IMR-90 (cell line): ENCODE measurements around the gene TRAF3IP1. TPM values are rescaled to one million over a fixed set of nuclear protein-coding genes. Genes with fewer than 3 reads are reported as not detected.

Source experiments
- ATAC-seq: fragments of 200-7000 bp; cut with Tn5 transposase; 2 replicates; pipeline ENCODE4 v1.9.1; 2020; ENCODE audit warnings: low read depth, mild to moderate bottlenecking, moderate library complexity
- BruUV-seq: library from RNA; stranded (reverse); fragments of 400-500 nt; replicated peaks from 2 replicates; lab custom pipeline; 2021; lab: Mats Ljungman, UMichigan
- CTCF ChIA-PET: fragments of 300-600 bp; formaldehyde crosslinking; extraction: SDS; loops from one replicate; lab custom pipeline; 2021; ENCODE audit warnings: antibody characterized with exemption; lab: Yijun Ruan, JAX
- POLR2A ChIA-PET: fragments of 300-600 bp; sonication (Branson Sonifier 250); formaldehyde crosslinking; loops from one replicate; lab custom pipeline; 2022; ENCODE audit warnings: antibody characterized with exemption; ENCODE audit not compliant: unreplicated experiment; lab: Charles Lee
- DNase-seq: peaks from one replicate; pipeline ENCODE4 v3.0.0; 2013
- H2AFZ ChIP-seq: replicated peaks from 2 replicates; pipeline ENCODE3; 2013; ENCODE audit warnings: low read length, mild to moderate bottlenecking; ENCODE audit not compliant: poor library complexity
- H2AK5ac ChIP-seq: 2 replicates; pipeline ENCODE4 v1.6.1; 2013; ENCODE audit warnings: low read depth, low read length, inconsistent platforms
- H2AK9ac ChIP-seq: replicated peaks from 2 replicates; pipeline ENCODE3; 2013; ENCODE audit warnings: mild to moderate bottlenecking, low read depth, low read length, moderate library complexity; ENCODE audit not compliant: poor library complexity
- H2BK120ac ChIP-seq: 2 replicates; pipeline ENCODE4 v1.6.1; 2013; ENCODE audit warnings: low read depth, low read length, inconsistent platforms
- H2BK15ac ChIP-seq: 3 replicates; pipeline ENCODE4 v1.6.1; 2013; ENCODE audit warnings: low read depth, low read length, inconsistent platforms
- H2BK20ac ChIP-seq: 2 replicates; pipeline ENCODE4 v1.6.1; 2013; ENCODE audit warnings: low read depth, mild to moderate bottlenecking, inconsistent platforms, low read length, moderate library complexity
- H2BK5ac ChIP-seq: 2 replicates; pipeline ENCODE4 v1.6.1; 2013; ENCODE audit warnings: mild to moderate bottlenecking, low read depth, low read length, inconsistent platforms; ENCODE audit not compliant: poor library complexity, severe bottlenecking
- H3K14ac ChIP-seq: replicated peaks from 2 replicates; pipeline ENCODE4 v1.6.1; 2013; ENCODE audit warnings: low read depth, low read length, inconsistent platforms
- H3K18ac ChIP-seq: 2 replicates; pipeline ENCODE4 v1.6.1; 2013; ENCODE audit warnings: low read depth, low read length, control low read depth
- H3K23ac ChIP-seq: 2 replicates; pipeline ENCODE4 v1.6.1; 2013; ENCODE audit warnings: low read depth, low read length, inconsistent platforms
- H3K27ac ChIP-seq: 2 replicates; pipeline ENCODE4 v1.5.1; 2013; ENCODE audit warnings: mild to moderate bottlenecking, control low read depth, low read length; ENCODE audit not compliant: insufficient read depth
- H3K27me3 ChIP-seq: 2 replicates; pipeline ENCODE4 v1.6.1; 2013; ENCODE audit warnings: low read length; ENCODE audit not compliant: control insufficient read depth, insufficient read depth
- H3K36me3 ChIP-seq: 2 replicates; pipeline ENCODE4 v1.6.1; 2013; ENCODE audit warnings: low read length, mixed read lengths; ENCODE audit not compliant: control insufficient read depth, insufficient read depth
- H3K4ac ChIP-seq: 2 replicates; pipeline ENCODE4 v1.6.1; 2013; ENCODE audit warnings: low read depth, low read length, inconsistent platforms
- H3K4me1 ChIP-seq: 2 replicates; pipeline ENCODE4 v1.6.1; 2013; ENCODE audit warnings: low read length, mixed read lengths; ENCODE audit not compliant: control insufficient read depth, insufficient read depth
- H3K4me2 ChIP-seq: 2 replicates; pipeline ENCODE4 v1.6.1; 2013; ENCODE audit warnings: low read depth, mild to moderate bottlenecking, control low read depth, low read length, moderate library complexity
- H3K4me3 ChIP-seq: 2 replicates; pipeline ENCODE4 v1.5.1; 2013; ENCODE audit warnings: low read depth, mild to moderate bottlenecking, control low read depth, low read length, moderate library complexity; ENCODE audit not compliant: insufficient read depth
- H3K56ac ChIP-seq: 2 replicates; pipeline ENCODE4 v1.6.1; 2013; ENCODE audit warnings: low read length, inconsistent platforms; ENCODE audit not compliant: insufficient read depth; ENCODE audit errors: extremely low read depth
- H3K79me1 ChIP-seq, 2 experiments: 2 replicates each; pipeline ENCODE4 v1.6.1; 2013; ENCODE audit warnings: low read length in 2 of 2, inconsistent platforms in 1 of 2, low read depth in 1 of 2
- H3K9ac ChIP-seq: 2 replicates; pipeline ENCODE4 v1.6.1; 2013; ENCODE audit warnings: low read depth, low read length, control low read depth
- H3K9me1 ChIP-seq: 2 replicates; pipeline ENCODE4 v1.6.1; 2013; ENCODE audit warnings: low read length, inconsistent platforms; ENCODE audit not compliant: insufficient read depth
- H3K9me3 ChIP-seq: 2 replicates; pipeline ENCODE4 v1.6.1; 2013; ENCODE audit warnings: low read length; ENCODE audit not compliant: control insufficient read depth, insufficient read depth
- H4K20me1 ChIP-seq: 2 replicates; pipeline ENCODE4 v1.6.1; 2013; ENCODE audit warnings: low read length, inconsistent platforms; ENCODE audit not compliant: insufficient read depth
- H4K5ac ChIP-seq: 2 replicates; pipeline ENCODE4 v1.6.1; 2013; ENCODE audit warnings: mild to moderate bottlenecking, low read depth, low read length, control low read depth
- H4K8ac ChIP-seq, 2 experiments: 2 replicates each; pipeline ENCODE4 v1.6.1; 2013; ENCODE audit warnings: low read depth in 2 of 2, low read length in 2 of 2, control low read depth in 1 of 2, inconsistent platforms in 1 of 2
- H4K91ac ChIP-seq: 2 replicates; pipeline ENCODE4 v1.6.1; 2013; ENCODE audit warnings: low read depth, low read length, inconsistent platforms; ENCODE audit not compliant: insufficient read depth
- BHLHE40 ChIP-seq: fragments of 150-350 bp; IDR thresholded peaks from 2 replicates; pipeline ENCODE4 v1.6.1; 2016; ENCODE audit warnings: mild to moderate bottlenecking, low read depth, low read length
- CEBPB ChIP-seq: IDR thresholded peaks from 2 replicates; pipeline ENCODE4 v1.6.1; 2012; ENCODE audit warnings: low read depth, low read length, improper control_type of control experiment
- CHD1 ChIP-seq: IDR thresholded peaks from 2 replicates; pipeline ENCODE4 v1.6.1; 2012; ENCODE audit warnings: low read depth, low read length, improper control_type of control experiment
- MAFK ChIP-seq: IDR thresholded peaks from 2 replicates; pipeline ENCODE4 v1.6.1; 2012; ENCODE audit warnings: low read depth, low read length, improper control_type of control experiment
- NFE2L2 ChIP-seq: fragments of 150-350 bp; IDR thresholded peaks from 2 replicates; pipeline ENCODE4 v1.6.1; 2016; ENCODE audit warnings: low read depth, mild to moderate bottlenecking, low read length
- RAD21 ChIP-seq: IDR thresholded peaks from 2 replicates; pipeline ENCODE4 v1.6.1; 2012; ENCODE audit warnings: low read length, improper control_type of control experiment
- RFX5 ChIP-seq: IDR thresholded peaks from 2 replicates; pipeline ENCODE4 v1.8.0; 2012; ENCODE audit warnings: low read depth, mild to moderate bottlenecking, low read length, moderate library complexity
- SMC3 ChIP-seq: fragments of 150-350 bp; IDR thresholded peaks from 2 replicates; pipeline ENCODE4 v1.6.1; 2016; ENCODE audit warnings: low read depth, mild to moderate bottlenecking, antibody characterized with exemption, low read length, moderate library complexity
- WGBS, 2 experiments: methylation state at CpG; one replicate each; pipeline versions ENCODE4 v1.1.5 to v1.1.7; 2013; ENCODE audit warnings: missing lambda C conversion rate in 2 of 2; ENCODE audit not compliant: insufficient read length in 1 of 2; ENCODE audit errors: extremely low coverage in 2 of 2; 5-methylcytosine and 5-hydroxymethylcytosine counted together
- dilution Hi-C: fragments of 300-500 bp; cut with HindIII; formaldehyde crosslinking; loops from one replicate; pipeline ENCODE4 v1.14.3; 2018; ENCODE audit warnings: low sequenced_read_pairs; ENCODE audit not compliant: unreplicated experiment
- in situ Hi-C: fragments of 300-500 bp; cut with MboI; formaldehyde crosslinking; loops from 3 replicates; pipeline ENCODE4 v1.14.3; 2019; ENCODE audit warnings: low sequenced_read_pairs, inconsistent platforms, mixed read lengths
- intact Hi-C: fragments of 100-400 bp; cut with micrococcal nuclease; formaldehyde crosslinking; loops from 2 replicates; pipeline ENCODE4 v1.10.0; 2022
- polyA plus RNA-seq, 3 experiments: library from polyadenylated mRNA; depleted of rRNA; stranded (reverse); fragments of >200 nt; gene quantifications; 2 replicates each; pipeline ENCODE4 v1.2.3, GENCODE V29; 2012; ENCODE audit warnings: low replicate concordance in 1 of 3
- total RNA-seq: library from RNA; depleted of rRNA; stranded (reverse); fragments of >200 nt; gene quantifications from 2 replicates; pipeline ENCODE4 v1.2.3, GENCODE V29; 2012
- TF ChIP-seq, protein P1 (sequence below): fragments of 150-350 bp; IDR thresholded peaks from 2 replicates; pipeline ENCODE4 v1.6.1; 2017; ENCODE audit warnings: mild to moderate bottlenecking, antibody characterized with exemption, low read length, low read depth
- TF ChIP-seq, protein P2 (sequence below): conservative IDR thresholded peaks from 2 replicates; pipeline ENCODE4 v1.5.1; 2012; ENCODE audit warnings: mild to moderate bottlenecking, low read depth, low read length, improper control_type of control experiment

Gene TRAF3IP1
- total and polyA plus RNA-seq, 2 of the 4 experiments (the other 2 are of a cell fraction) = 5.9 to 8.3 TPM

DNA sequence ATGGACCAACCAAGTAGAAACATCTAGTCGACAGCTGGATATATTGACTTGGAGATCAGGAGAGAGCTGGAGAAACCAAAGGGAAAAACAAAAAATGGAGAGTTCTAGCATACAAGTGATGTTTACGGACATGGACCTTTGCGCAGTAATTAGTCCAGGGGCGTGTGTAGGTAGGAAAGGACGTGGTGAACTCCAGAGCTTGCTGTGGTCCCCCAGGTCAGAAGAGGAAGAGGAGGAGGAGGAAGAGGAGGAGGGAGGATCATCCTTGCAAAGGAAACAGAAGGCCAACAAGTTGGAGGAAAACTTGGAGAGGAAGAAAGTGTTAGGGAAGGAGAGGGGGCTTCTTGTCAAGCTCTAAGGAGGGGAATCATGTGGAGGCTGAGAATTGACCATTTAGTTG lies 17.5 kb downstream of the TRAF3IP1 start:
- H3K36me3 ChIP-seq = peaks cover 18% of the 10 kb centered on the region
- no peak overlapping the region for H4K8ac ChIP-seq
- no peak for TF ChIP-seq SMC3
- no peak for TF ChIP-seq BHLHE40
- TF ChIP-seq CHD1 = no peak
- TF ChIP-seq NFE2L2 = no peak
- TF ChIP-seq CEBPB = no peak
- TF ChIP-seq, protein P1, sequence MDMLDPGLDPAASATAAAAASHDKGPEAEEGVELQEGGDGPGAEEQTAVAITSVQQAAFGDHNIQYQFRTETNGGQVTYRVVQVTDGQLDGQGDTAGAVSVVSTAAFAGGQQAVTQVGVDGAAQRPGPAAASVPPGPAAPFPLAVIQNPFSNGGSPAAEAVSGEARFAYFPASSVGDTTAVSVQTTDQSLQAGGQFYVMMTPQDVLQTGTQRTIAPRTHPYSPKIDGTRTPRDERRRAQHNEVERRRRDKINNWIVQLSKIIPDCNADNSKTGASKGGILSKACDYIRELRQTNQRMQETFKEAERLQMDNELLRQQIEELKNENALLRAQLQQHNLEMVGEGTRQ = no peak
- TF ChIP-seq, protein P2, sequence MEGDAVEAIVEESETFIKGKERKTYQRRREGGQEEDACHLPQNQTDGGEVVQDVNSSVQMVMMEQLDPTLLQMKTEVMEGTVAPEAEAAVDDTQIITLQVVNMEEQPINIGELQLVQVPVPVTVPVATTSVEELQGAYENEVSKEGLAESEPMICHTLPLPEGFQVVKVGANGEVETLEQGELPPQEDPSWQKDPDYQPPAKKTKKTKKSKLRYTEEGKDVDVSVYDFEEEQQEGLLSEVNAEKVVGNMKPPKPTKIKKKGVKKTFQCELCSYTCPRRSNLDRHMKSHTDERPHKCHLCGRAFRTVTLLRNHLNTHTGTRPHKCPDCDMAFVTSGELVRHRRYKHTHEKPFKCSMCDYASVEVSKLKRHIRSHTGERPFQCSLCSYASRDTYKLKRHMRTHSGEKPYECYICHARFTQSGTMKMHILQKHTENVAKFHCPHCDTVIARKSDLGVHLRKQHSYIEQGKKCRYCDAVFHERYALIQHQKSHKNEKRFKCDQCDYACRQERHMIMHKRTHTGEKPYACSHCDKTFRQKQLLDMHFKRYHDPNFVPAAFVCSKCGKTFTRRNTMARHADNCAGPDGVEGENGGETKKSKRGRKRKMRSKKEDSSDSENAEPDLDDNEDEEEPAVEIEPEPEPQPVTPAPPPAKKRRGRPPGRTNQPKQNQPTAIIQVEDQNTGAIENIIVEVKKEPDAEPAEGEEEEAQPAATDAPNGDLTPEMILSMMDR = no peak
- TF ChIP-seq MAFK = no peak
- no peak for TF ChIP-seq RFX5
- no peak for TF ChIP-seq RAD21
- H4K20me1 ChIP-seq = peaks cover 5% of the 10 kb centered on the region
- no peak overlapping the region for H3K18ac ChIP-seq
- no peak overlapping the region for H2BK15ac ChIP-seq
- no peak overlapping the region for H2BK20ac ChIP-seq
- H3K9me1 ChIP-seq = peaks cover 6% of the 10 kb centered on the region; the same call in 1 of the 2 replicates
- no peak overlapping the region for H3K23ac ChIP-seq
- H4K91ac ChIP-seq = no peak overlapping the region
- no peak overlapping the region for H2AFZ ChIP-seq
- no peak overlapping the region for H3K4me2 ChIP-seq
- no peak overlapping the region for H2BK5ac ChIP-seq
- H3K79me1 ChIP-seq = peaks cover 15% of the 10 kb centered on the region in 2 experiments; a peak in 3 of 4 replicates
- no peak overlapping the region for H3K9ac ChIP-seq
- no peaks in the 10 kb centered on the region for H3K9me3 ChIP-seq
- no TSS peak for BruUV-seq
- DNase-seq (no peak), ATAC-seq (no peak)
- H3K27ac ChIP-seq = no peak overlapping the region
- H2BK120ac ChIP-seq = no peak overlapping the region
- no peak overlapping the region for H3K56ac ChIP-seq
- H3K14ac ChIP-seq = no peak overlapping the region
- 86% methylated on average over 1 of the region's 5 CpGs; no CpG with 5 or more reads in 1 of the 2 experiments for WGBS, 2 experiments
- no peak overlapping the region for H3K4ac ChIP-seq
- H3K27me3 ChIP-seq = no peaks in the 10 kb centered on the region
- no peak overlapping the region for H3K4me3 ChIP-seq
- intact Hi-C loops (no loop called here), dilution Hi-C loops (no loop called here), in situ Hi-C loops (no loop called here)
- ChIA-PET POLR2A (interaction anchor here (0.6 kb wide), 1 partner anchor 51 kb away, joined by 3 read pairs; no protein-coding TSS in a partner anchor), CTCF (no interaction called here)
- no peak overlapping the region for H2AK9ac ChIP-seq
- H4K5ac ChIP-seq = no peak overlapping the region
- H3K4me1 ChIP-seq = no peaks in the 10 kb centered on the region
- no peak overlapping the region for H2AK5ac ChIP-seq
